DOHH2 (cell line): Measurements from ENCODE around the gene MST1R.
"Not testable (repeated sequence)": the region's sequence is repeated elsewhere in the genome, so short reads cannot be mapped to it uniquely, and the experiment has no call there.

Experiments
- H3F3A ChIP-seq: fragments of 200-600 bp; sonication (generic), shearing (Covaris generic); 2 replicates; pipeline ENCODE4 v1.6.0; 2016; ENCODE audit warnings: antibody characterized with exemption, mild to moderate bottlenecking; ENCODE audit not compliant: control insufficient read depth, insufficient read depth
- H3K27ac ChIP-seq: fragments of 200-600 bp; sonication (generic); 2 replicates; pipeline ENCODE4 v1.5.1; 2014; ENCODE audit warnings: low read depth, mild to moderate bottlenecking, low read length, moderate library complexity
- H3K27me3 ChIP-seq: fragments of 200-600 bp; sonication (generic); 2 replicates; pipeline ENCODE4 v1.6.1; 2014; ENCODE audit warnings: mild to moderate bottlenecking, low read length, mixed read lengths; ENCODE audit not compliant: control insufficient read depth
- H3K36me3 ChIP-seq: fragments of 200-600 bp; sonication (generic); 2 replicates; pipeline ENCODE4 v1.6.1; 2014; ENCODE audit warnings: mild to moderate bottlenecking, low read length, moderate library complexity, mixed read lengths; ENCODE audit not compliant: control insufficient read depth
- H3K4me1 ChIP-seq: fragments of 200-600 bp; sonication (generic); 2 replicates; pipeline ENCODE4 v1.6.1; 2014; ENCODE audit warnings: mild to moderate bottlenecking, low read length, mixed read lengths; ENCODE audit not compliant: control insufficient read depth
- H3K4me2 ChIP-seq: fragments of 200-600 bp; sonication (generic); 2 replicates; pipeline ENCODE4 v1.6.0; 2014; ENCODE audit warnings: mild to moderate bottlenecking, low read length, moderate library complexity
- H3K4me3 ChIP-seq: fragments of 200-600 bp; sonication (generic); 2 replicates; pipeline ENCODE4 v1.5.1; 2014; ENCODE audit warnings: mild to moderate bottlenecking, low read length, mixed read lengths
- H3K79me2 ChIP-seq: fragments of 200-600 bp; sonication (generic); 2 replicates; pipeline ENCODE4 v1.6.1; 2014; ENCODE audit warnings: mild to moderate bottlenecking, low read length, mixed read lengths; ENCODE audit not compliant: control insufficient read depth
- H3K9me2 ChIP-seq: fragments of 200-600 bp; sonication (generic); replicated peaks from 2 replicates; pipeline ENCODE4 v1.6.1; 2014; ENCODE audit warnings: mild to moderate bottlenecking, low read length, mixed read lengths; ENCODE audit not compliant: control insufficient read depth
- H3K9me3 ChIP-seq: fragments of 200-600 bp; sonication (generic); 2 replicates; pipeline ENCODE4 v1.6.1; 2014; ENCODE audit warnings: antibody characterized with exemption, low read length, mixed read lengths; ENCODE audit not compliant: control insufficient read depth, insufficient read depth
- H4K20me1 ChIP-seq: fragments of 200-600 bp; sonication (generic); 2 replicates; pipeline ENCODE4 v1.6.0; 2014; ENCODE audit warnings: low read depth, mild to moderate bottlenecking, antibody characterized with exemption, low read length, moderate library complexity; ENCODE audit not compliant: control insufficient read depth, insufficient read depth
- CTCF ChIP-seq: fragments of 200-600 bp; sonication (generic); IDR thresholded peaks from one replicate; pipeline ENCODE4 v1.5.1; 2014; ENCODE audit warnings: antibody characterized with exemption, mild to moderate bottlenecking, low read depth, low read length; ENCODE audit not compliant: poor library complexity, severe bottlenecking
- EZH2phosphoT487 ChIP-seq: fragments of 200-600 bp; sonication (generic); IDR thresholded peaks from 2 replicates; pipeline ENCODE4 v1.6.1; 2017; ENCODE audit warnings: borderline replicate concordance, mild to moderate bottlenecking, antibody characterized with exemption, low read length, moderate library complexity, mixed read lengths

Gene MST1R

DNA sequence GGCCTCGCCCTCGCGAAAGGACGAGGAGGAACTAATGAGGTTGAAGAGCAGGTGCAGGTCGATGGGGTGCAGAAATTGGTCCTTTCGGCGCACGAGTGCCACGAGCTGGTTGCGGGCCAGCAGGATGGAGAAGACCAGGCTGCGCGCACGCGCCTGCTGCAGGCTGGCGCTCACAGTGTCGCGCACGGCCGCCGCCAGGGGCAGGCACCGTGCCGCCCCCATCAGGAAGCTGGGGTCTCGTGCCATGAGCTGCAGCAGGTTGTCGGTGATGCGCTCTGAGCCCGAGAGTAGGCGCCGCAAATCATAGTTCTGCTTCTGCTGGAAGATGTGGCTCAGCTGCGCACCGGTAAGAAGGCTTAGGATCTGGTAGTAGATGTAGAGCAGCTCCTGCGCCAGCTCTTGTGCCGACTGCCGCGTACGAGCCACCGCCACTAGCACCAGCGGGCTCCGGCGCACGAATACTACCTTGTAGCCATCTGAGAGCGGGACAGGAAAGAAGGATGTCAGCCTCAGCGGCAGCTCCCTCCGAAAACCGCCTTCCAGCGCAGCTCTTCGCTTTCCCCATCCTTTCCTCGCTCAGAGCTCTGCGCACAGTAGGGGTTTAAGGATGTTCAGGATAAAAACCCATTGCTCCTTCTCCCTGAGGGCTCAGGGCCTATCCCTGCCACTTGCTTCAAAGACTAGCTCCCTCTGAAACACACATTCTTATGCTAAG is 6.9 kb upstream of the MST1R start:
- H3K4me3 ChIP-seq = no peak overlapping the region
- no peaks in the 10 kb centered on the region for H3K9me2 ChIP-seq
- H3K27me3 ChIP-seq = no peaks in the 10 kb centered on the region
- H3K36me3 ChIP-seq = peaks cover 30% of the 10 kb centered on the region
- TF ChIP-seq EZH2phosphoT487 = no peak
- H3K4me1 ChIP-seq = peaks cover 14% of the 10 kb centered on the region
- H3K27ac ChIP-seq = no peak overlapping the region
- H3F3A ChIP-seq = no peaks in the 10 kb centered on the region
- H3K9me3 ChIP-seq = no peaks in the 10 kb centered on the region
- no peak overlapping the region for H3K4me2 ChIP-seq
- no peaks in the 10 kb centered on the region for H4K20me1 ChIP-seq
- peaks cover 6% of the 10 kb centered on the region; the same call in 1 of the 2 replicates for H3K79me2 ChIP-seq

DNA sequence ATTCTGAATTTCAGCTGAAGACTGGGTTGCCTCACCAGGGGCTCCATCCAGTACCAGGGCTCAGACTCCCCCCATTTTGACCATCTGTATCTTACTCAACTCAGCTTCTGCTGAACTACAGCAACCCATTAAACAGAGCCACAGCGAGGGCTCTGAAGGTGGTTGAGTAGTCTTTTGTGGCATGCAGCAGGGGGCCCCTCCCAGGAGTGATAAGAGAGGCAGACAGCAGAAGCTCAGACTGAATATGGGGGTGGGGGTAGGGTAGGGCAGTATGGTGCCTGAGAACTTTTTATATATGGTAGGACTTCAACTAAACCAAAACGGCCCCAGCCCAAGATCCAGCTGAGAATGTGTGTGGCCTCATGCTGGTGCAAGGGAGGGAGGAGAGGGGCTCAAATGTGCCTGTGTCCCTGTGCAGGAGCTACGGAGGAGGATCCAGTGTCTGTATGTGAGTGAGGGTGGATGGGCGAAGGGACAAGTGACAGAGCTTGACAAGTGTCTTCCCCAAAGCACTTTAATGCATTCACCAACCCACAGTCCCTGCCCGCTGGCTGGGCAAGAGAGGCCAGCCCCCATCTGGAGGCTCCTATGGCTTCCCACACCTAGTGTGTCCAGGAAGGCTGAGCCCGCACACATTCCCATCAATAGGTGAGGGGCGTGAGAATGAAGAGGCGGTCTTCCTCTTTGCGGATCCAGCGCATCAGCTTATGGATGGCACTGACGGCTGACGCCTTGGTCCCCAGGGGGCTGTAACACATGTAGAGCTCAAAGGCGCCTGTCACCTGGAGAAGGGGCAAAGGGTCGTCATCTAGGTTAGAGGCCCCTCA is 4.9 kb upstream of the MST1R start:
- Histone ChIP-seq H3K79me2 (peaks cover 11% of the 10 kb centered on the region), H3K36me3 (peaks cover 30% of the 10 kb centered on the region), H3K4me1 (peaks cover 33% of the 10 kb centered on the region), H3F3A (no peaks in the 10 kb centered on the region), H3K27me3 (no peaks in the 10 kb centered on the region), H3K9me2 (no peaks in the 10 kb centered on the region), H4K20me1 (no peaks in the 10 kb centered on the region), H3K9me3 (no peaks in the 10 kb centered on the region), H3K27ac (no peak overlapping the region), H3K4me2 (no peak overlapping the region), H3K4me3 (no peak overlapping the region)
- TF ChIP-seq EZH2phosphoT487 (no peak), CTCF (no peak)

- Histone ChIP-seq H3K4me2 (peak overlapping the region; percentile 100), H3K9me2 (no peaks in the 10 kb centered on the region), H3K4me1 (peaks cover 41% of the 10 kb centered on the region), H3K27ac (peak overlapping the region; percentile 73), H3K27me3 (no peaks in the 10 kb centered on the region), H4K20me1 (no peaks in the 10 kb centered on the region), H3K79me2 (peaks cover 11% of the 10 kb centered on the region), H3K4me3 (peak overlapping the region; percentile 87), H3K36me3 (peaks cover 16% of the 10 kb centered on the region; the same call in 1 of the 2 replicates), H3F3A (no peaks in the 10 kb centered on the region), H3K9me3 (no peaks in the 10 kb centered on the region)
- TF ChIP-seq CTCF = peak; percentile 93
- TF ChIP-seq EZH2phosphoT487 = no peak
Observed at GRCh38 chr3:49906073-49906743, 2.5 kb upstream of the MST1R start.

DNA sequence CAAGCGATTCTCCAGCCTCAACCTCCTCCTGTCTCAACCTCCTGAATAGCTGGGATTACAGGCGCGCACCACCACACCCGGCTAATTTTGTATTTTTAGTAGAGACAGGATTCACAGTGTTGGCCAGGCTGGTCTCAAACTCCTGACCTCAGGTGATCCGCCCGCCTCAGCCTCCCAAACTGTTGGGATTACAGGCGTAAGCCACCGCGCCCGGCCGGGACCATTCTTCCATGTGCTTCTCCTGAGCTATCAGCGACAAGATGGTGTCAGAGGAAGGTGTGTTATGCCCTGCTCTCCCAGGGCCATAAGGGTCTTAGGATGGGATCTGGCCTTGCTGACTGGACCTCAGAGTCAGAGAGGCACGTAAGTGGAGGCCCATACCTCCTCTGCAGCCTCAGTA is 775 bp upstream of the MST1R start:
- Histone ChIP-seq H3K27ac (peak overlapping the region; percentile 73), H3K4me3 (peak overlapping the region; percentile 87)

More for the DNA sequence above, 775 bp upstream of the MST1R start:
- not testable (repeated sequence) for H3F3A ChIP-seq, H3K36me3 ChIP-seq, H3K9me2 ChIP-seq, H4K20me1 ChIP-seq, H3K9me3 ChIP-seq, H3K27me3 ChIP-seq
- peaks cover 55% of the 10 kb centered on the region for H3K4me1 ChIP-seq
- H3K4me2 ChIP-seq = peak overlapping the region; percentile 100
- H3K79me2 ChIP-seq = peaks cover 11% of the 10 kb centered on the region
